Measurements from ENCODE around the gene BZW1.

Gene BZW1

DNA sequence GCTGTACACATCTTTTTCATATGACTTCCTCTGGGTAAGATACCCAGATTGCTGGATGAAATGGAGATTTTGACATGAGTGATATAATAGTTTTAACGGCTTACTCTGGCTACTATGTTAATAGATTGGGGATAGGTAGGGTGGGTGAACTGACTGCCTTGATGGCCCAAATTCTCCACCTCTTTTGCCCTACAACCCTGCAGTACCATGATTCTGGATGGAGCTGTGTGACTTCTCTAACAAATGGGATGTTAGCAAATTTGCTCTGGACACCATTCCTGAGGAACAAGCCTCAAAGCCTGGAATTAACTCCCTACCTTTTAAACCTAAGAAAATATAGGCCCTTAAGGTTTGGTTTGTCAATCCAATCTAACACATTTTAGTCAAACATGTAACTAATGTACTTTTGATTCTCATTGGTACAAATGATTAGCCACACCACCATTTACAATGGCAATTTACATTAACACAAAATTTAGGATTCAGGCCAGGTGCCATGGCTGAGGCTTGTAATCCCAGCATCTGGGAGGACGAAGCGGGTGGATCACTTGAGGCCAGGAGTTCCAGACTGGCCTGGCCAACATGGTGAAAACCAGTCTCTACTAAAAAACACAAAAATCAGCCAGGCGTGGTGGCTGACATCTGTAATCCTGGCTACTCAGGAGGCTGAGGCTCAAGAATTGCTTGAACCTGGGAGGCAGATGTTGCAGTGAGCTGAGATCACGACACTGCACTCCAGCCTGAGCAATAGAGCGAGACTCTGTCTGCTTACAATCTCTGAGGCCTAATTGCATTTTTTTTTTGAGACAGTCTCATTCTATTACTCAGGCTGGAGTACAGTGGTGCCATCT is 39.9 kb downstream of the BZW1 start:
- H3K9me3 ChIP-seq (ENCODE audit: control insufficient read depth, insufficient read depth, low read length) = no peaks in the 10 kb centered on the region
- WGBS (ENCODE audit: insufficient coverage, insufficient read length) = no CpG with 5 or more reads among the region's 6 CpGs
- DNase-seq (ENCODE audit: low read depth, low spot score) = no peak
- H3K4me1 ChIP-seq (ENCODE audit: control insufficient read depth, insufficient read depth, low read length) = no peaks in the 10 kb centered on the region
- H3K27ac ChIP-seq (ENCODE audit: low read length) = no peak overlapping the region
- no peak overlapping the region for H3K4me3 ChIP-seq (ENCODE audit: low read length)
- H3K27me3 ChIP-seq (ENCODE audit: control insufficient read depth, insufficient read depth, low read length) = no peaks in the 10 kb centered on the region
- H3K36me3 ChIP-seq (ENCODE audit: control insufficient read depth, insufficient read depth, low read length) = peaks cover 21% of the 10 kb centered on the region; the same call in 1 of the 2 replicates

DNA sequence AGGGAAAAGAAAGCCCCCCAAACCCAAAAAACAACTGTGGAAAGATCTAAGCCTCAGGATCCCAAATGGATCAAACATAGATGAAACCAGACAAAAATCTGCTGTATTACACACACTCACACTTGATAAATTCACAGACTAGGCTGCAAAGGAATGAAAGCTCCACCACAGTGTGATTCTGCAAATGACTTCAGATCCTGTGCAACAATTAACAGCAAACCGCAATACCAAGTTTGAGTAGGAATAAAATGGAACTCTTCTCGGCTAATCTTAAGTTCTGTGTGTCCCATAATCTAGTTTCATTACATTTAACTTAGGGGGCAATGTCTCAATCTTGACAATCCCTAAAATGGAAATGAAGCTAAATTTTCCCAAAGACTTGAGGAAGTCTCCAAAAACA is 40.9 kb downstream of the BZW1 start:
- WGBS (ENCODE audit: insufficient coverage, insufficient read length) = no CpG with 5 or more reads among the region's 2 CpGs
- DNase-seq (ENCODE audit: low read depth, low spot score) = no peak
- Histone ChIP-seq H3K4me3 (ENCODE audit: low read length) (no peak overlapping the region), H3K4me1 (ENCODE audit: control insufficient read depth, insufficient read depth, low read length) (no peaks in the 10 kb centered on the region), H3K27me3 (ENCODE audit: control insufficient read depth, insufficient read depth, low read length) (no peaks in the 10 kb centered on the region), H3K36me3 (ENCODE audit: control insufficient read depth, insufficient read depth, low read length) (peaks cover 28% of the 10 kb centered on the region; the same call in 1 of the 2 replicates), H3K27ac (ENCODE audit: low read length) (no peak overlapping the region), H3K9me3 (ENCODE audit: control insufficient read depth, insufficient read depth, low read length) (no peaks in the 10 kb centered on the region)

DNA sequence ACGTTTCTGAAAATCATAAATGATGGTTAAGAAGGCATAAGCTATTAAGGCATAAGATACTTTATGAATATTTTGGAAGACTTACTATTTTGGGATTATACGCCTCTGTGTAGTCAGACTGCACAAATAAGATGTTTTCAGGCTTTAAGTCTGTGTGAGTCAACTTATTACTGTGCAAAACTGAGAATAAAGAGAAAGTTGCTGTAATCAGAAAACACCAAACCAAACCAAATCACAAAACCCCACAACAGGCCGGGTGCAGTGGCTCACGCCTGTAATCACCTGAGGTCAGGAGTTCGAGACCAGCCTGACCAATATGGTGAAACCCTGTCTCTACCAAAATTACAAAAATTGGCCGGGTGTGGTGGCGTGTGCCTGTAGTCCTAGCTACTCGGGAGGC is 45.1 kb downstream of the BZW1 start:
- whole genome bisulfite sequencing (ENCODE audit: insufficient coverage, insufficient read length) = no CpG with 5 or more reads among the region's 8 CpGs
- H3K4me1 ChIP-seq (ENCODE audit: control insufficient read depth, insufficient read depth, low read length) = no peaks in the 10 kb centered on the region
- DNase-seq (ENCODE audit: low read depth, low spot score) = no peak
- H3K36me3 ChIP-seq (ENCODE audit: control insufficient read depth, insufficient read depth, low read length) = peaks cover 35% of the 10 kb centered on the region; the same call in 1 of the 2 replicates
- H3K4me3 ChIP-seq (ENCODE audit: low read length) = no peak overlapping the region
- no peaks in the 10 kb centered on the region for H3K9me3 ChIP-seq (ENCODE audit: control insufficient read depth, insufficient read depth, low read length)
- no peak overlapping the region for H3K27ac ChIP-seq (ENCODE audit: low read length)
- H3K27me3 ChIP-seq (ENCODE audit: control insufficient read depth, insufficient read depth, low read length) = no peaks in the 10 kb centered on the region

DNA sequence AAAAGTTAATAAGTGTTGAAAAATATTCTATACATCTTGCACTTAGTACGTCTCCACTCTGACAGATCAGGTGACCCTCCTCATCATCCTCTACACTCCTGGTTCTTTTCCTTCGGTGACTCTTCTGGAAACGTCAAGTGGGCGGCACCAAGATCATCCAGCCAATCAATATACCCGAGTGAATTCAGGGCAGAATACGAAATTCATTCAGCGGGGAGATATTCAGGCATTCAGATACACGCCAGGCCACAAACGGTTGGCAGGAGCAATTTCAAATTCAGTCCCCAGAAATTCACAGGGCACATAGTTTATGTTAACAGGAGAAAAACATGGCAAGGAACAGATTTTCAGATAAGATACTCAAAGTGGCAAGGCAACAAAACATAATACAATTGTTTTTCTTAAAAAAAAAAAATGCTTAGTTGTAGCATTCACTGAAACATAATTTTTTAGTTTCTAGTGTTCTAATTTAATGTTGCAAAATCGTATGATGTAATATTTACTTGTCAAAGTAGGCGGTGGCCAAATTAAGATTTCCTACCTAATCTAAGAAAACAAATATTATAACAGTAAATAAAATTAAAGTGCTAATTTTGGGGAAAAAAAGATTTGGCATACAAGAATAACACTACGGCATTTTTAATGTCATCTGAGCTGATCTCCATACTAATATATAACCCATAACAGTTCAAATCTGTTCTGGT is 48.5 kb downstream of the BZW1 start:
- Histone ChIP-seq H3K27me3 (ENCODE audit: control insufficient read depth, insufficient read depth, low read length) (no peaks in the 10 kb centered on the region), H3K9me3 (ENCODE audit: control insufficient read depth, insufficient read depth, low read length) (no peaks in the 10 kb centered on the region), H3K4me1 (ENCODE audit: control insufficient read depth, insufficient read depth, low read length) (no peaks in the 10 kb centered on the region), H3K4me3 (ENCODE audit: low read length) (no peak overlapping the region), H3K36me3 (ENCODE audit: control insufficient read depth, insufficient read depth, low read length) (peaks cover 20% of the 10 kb centered on the region; the same call in 1 of the 2 replicates), H3K27ac (ENCODE audit: low read length) (no peak overlapping the region)
- DNase-seq (ENCODE audit: low read depth, low spot score) = no peak
- no CpG with 5 or more reads among the region's 12 CpGs for WGBS (ENCODE audit: insufficient coverage, insufficient read length)

DNA sequence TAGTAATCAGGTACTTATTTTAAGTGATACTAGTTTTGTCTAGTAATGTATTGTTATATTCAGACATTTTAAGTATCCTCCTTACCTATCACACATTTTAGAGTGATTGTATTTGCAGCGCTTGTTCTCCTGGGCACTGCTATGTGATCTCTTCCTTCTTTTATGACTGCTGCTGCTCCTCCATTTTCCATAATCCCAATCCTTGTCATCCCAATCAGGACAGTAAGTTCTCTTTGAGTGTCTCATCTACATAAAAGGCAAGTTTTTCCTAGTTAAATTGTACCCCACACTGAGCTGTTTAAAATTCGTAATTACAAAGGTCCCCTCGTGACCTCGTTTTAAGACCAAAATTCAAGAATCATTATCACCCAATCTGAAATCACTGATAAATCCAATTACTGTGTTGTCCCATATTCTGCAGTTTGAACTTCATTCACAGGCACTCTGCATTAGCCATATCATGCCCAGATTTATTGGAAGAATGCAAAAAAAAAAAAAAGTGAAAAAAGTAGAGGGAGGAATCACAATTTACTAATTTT is 50.0 kb downstream of the BZW1 start:
- no CpG with 5 or more reads among the region's 4 CpGs for WGBS (ENCODE audit: insufficient coverage, insufficient read length)
- H3K9me3 ChIP-seq (ENCODE audit: control insufficient read depth, insufficient read depth, low read length) = no peaks in the 10 kb centered on the region
- no peak overlapping the region for H3K27ac ChIP-seq (ENCODE audit: low read length)
- H3K36me3 ChIP-seq (ENCODE audit: control insufficient read depth, insufficient read depth, low read length) = peaks cover 16% of the 10 kb centered on the region; the same call in 1 of the 2 replicates
- no peak for DNase-seq (ENCODE audit: low read depth, low spot score)
- H3K4me1 ChIP-seq (ENCODE audit: control insufficient read depth, insufficient read depth, low read length) = no peaks in the 10 kb centered on the region
- H3K4me3 ChIP-seq (ENCODE audit: low read length) = no peak overlapping the region
- no peaks in the 10 kb centered on the region for H3K27me3 ChIP-seq (ENCODE audit: control insufficient read depth, insufficient read depth, low read length)

DNA sequence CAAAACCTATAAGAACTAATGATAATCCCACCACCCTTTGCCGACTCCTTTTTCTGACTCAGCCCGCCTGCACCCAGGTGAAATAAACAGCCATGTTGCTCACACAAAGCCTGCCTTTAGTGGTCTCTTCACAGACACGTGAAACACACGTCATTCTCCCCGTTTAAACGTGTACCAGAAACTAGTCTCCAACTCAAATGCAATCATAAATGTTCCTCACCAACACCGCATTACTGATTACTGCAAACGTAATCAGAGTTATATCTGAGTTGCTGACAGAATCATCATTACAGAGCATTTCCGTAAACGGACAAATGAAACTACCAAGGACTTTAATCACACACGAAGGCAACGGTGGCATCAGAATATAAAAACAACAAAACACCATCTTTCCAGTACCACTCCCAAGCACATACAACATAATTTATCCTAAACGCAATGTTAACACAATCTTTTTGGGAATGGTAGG is 50.9 kb downstream of the BZW1 start:
- no peak for DNase-seq (ENCODE audit: low read depth, low spot score)
- no peaks in the 10 kb centered on the region for H3K4me1 ChIP-seq (ENCODE audit: control insufficient read depth, insufficient read depth, low read length)
- no CpG with 5 or more reads among the region's 13 CpGs for WGBS (ENCODE audit: insufficient coverage, insufficient read length)
- H3K4me3 ChIP-seq (ENCODE audit: low read length) = peak overlapping the region; percentile 73; the same call in 1 of the 2 replicates
- H3K27ac ChIP-seq (ENCODE audit: low read length) = no peak overlapping the region
- no peaks in the 10 kb centered on the region for H3K9me3 ChIP-seq (ENCODE audit: control insufficient read depth, insufficient read depth, low read length)
- H3K27me3 ChIP-seq (ENCODE audit: control insufficient read depth, insufficient read depth, low read length) = no peaks in the 10 kb centered on the region
- H3K36me3 ChIP-seq (ENCODE audit: control insufficient read depth, insufficient read depth, low read length) = peaks cover 10% of the 10 kb centered on the region; the same call in 1 of the 2 replicates

DNA sequence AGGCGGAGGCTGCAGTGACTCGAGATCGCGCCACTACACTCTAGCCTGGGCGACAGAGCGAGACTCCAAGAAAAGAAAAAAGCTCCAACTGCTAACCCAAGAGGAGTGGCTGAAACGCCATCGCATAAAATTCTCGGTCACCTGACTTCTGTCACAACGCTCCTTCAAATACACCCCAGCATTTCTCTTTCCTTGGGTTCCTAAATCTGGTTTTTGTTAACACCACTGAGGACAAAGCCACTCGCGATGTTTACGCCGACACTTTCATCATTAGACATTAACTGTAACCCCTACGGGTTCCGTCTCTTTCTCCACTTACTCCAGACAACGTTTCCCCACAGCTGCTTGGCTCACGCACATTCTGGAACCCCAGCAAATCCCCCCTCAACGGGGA is 52.1 kb downstream of the BZW1 start:
- Histone ChIP-seq H3K27me3 (ENCODE audit: control insufficient read depth, insufficient read depth, low read length) (no peaks in the 10 kb centered on the region), H3K36me3 (ENCODE audit: control insufficient read depth, insufficient read depth, low read length) (no peaks in the 10 kb centered on the region; the same call in 1 of the 2 replicates), H3K9me3 (ENCODE audit: control insufficient read depth, insufficient read depth, low read length) (no peaks in the 10 kb centered on the region), H3K4me1 (ENCODE audit: control insufficient read depth, insufficient read depth, low read length) (no peaks in the 10 kb centered on the region), H3K4me3 (ENCODE audit: low read length) (peak overlapping the region; percentile 73), H3K27ac (ENCODE audit: low read length) (no peak overlapping the region)
- WGBS (ENCODE audit: insufficient coverage, insufficient read length) = no CpG with 5 or more reads among the region's 19 CpGs
- DNase-seq (ENCODE audit: low read depth, low spot score) = no peak

DNA sequence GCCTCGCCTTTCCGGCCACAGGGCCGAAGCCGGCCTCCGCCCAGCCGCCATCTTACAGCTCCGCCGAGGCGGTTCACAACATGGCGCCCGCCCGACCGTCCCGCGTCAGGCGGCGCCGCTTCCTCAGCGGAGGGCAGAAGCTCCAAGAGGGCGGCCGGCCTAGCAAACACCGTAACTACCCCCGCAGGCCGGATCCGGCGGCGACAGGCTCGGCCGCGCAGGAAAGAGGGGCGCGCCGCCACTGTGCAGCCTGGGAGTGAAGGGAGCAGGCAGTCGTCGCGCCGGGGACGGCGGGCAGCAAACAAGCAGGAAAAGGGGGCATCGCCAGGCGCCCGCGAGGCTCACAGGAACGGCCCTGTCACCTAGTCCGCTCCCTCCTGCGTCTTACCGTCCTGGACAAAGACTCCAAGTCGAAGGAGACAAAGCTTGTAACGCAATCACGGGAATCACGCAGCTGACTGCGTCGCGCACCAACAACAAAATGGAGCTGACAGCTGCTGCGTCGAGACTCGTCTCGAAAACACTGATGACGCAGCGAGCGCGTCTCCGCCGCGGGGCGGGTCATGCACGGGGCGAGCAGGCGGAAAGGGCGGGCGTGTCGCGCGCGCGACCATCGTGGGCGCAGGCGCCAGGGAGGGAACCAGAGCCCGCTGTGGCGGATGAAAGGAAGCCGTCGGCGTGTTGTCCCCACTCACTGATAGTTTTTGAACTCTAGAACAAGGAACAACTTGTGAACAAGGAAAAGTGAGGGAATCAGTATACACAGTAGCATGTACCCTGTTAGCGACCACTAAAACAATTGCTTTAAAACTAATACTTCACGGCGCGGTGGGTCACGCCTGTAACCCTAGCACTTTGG is 52.7 kb downstream of the BZW1 start, which contains the start of gene CLK1:
CLK1 (minus strand) TSS at position 483 of the 859 bp plus-strand sequence. CDS start 2,796 bp downstream, outside the sequence.
- H3K4me1 ChIP-seq (ENCODE audit: control insufficient read depth, insufficient read depth, low read length) = no peaks in the 10 kb centered on the region
- H3K27me3 ChIP-seq (ENCODE audit: control insufficient read depth, insufficient read depth, low read length) = no peaks in the 10 kb centered on the region
- DNase-seq (ENCODE audit: low read depth, low spot score) = peak; percentile 61
- no peak within 1 kb of the TSS for H3K27ac ChIP-seq (ENCODE audit: low read length)
- H3K9me3 ChIP-seq (ENCODE audit: control insufficient read depth, insufficient read depth, low read length) = no peaks in the 10 kb centered on the region
- H3K4me3 ChIP-seq (ENCODE audit: low read length) = peak within 1 kb of the TSS; percentile 73
- H3K36me3 ChIP-seq (ENCODE audit: control insufficient read depth, insufficient read depth, low read length) = no peaks in the 10 kb centered on the region; the same call in 1 of the 2 replicates
- WGBS (ENCODE audit: insufficient coverage, insufficient read length) = no CpG with 5 or more reads among the region's 89 CpGs

DNA sequence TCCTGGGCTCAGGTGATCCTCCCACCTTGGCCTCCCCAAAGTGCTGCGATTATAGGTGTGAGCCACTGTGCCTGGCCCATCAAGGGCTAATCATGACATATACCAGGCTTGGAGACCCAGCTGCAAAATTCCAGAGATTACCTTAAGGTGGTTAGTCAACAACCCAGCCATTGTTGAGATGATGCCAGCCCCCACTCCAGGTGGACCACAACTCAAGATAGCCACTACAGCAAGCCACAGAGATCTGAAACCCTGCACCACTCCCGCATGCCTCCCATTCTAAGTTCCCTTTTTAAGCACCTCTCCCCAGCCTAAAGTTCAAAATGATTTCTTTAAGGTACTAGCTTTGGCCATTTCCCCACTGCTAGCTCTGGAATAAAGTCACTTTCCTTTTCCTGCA is 57.3 kb downstream of the BZW1 start:
- Histone ChIP-seq H3K27ac (ENCODE audit: low read length) (no peak overlapping the region), H3K9me3 (ENCODE audit: control insufficient read depth, insufficient read depth, low read length) (no peaks in the 10 kb centered on the region), H3K4me3 (ENCODE audit: low read length) (no peak overlapping the region), H3K27me3 (ENCODE audit: control insufficient read depth, insufficient read depth, low read length) (no peaks in the 10 kb centered on the region), H3K4me1 (ENCODE audit: control insufficient read depth, insufficient read depth, low read length) (no peaks in the 10 kb centered on the region), H3K36me3 (ENCODE audit: control insufficient read depth, insufficient read depth, low read length) (no peaks in the 10 kb centered on the region)
- WGBS (ENCODE audit: insufficient coverage, insufficient read length) = no CpG with 5 or more reads among the region's 2 CpGs
- DNase-seq (ENCODE audit: low read depth, low spot score) = no peak
